PC-3 (cell line): Measurements from ENCODE around the gene REV1. TPM values are rescaled to one million over a fixed set of nuclear protein-coding genes. Genes with fewer than 3 reads are reported as not detected.

Experiments
- ATAC-seq: fragments of 200-7000 bp; cut with Tn5 transposase; 2 replicates; pipeline ENCODE4 v1.9.1; 2020; ENCODE audit warnings: mild to moderate bottlenecking, moderate library complexity
- BruUV-seq: library from RNA; stranded (reverse); fragments of 400-500 nt; replicated peaks from 2 replicates; lab custom pipeline; 2021; lab: Mats Ljungman, UMichigan
- CTCF ChIA-PET: fragments of 300-600 bp; sonication (Branson Sonifier 250); formaldehyde crosslinking; loops from one replicate; lab custom pipeline; 2022; ENCODE audit warnings: antibody characterized with exemption; lab: Charles Lee
- POLR2A ChIA-PET: fragments of 300-600 bp; sonication (Branson Sonifier 250); formaldehyde crosslinking; loops from one replicate; lab custom pipeline; 2022; ENCODE audit warnings: antibody characterized with exemption; ENCODE audit not compliant: unreplicated experiment; lab: Charles Lee
- DNase-seq: peaks from one replicate; pipeline ENCODE4 v3.0.0-alpha.2; 2015
- H2AFZ ChIP-seq: fragments of 300-600 bp; sonication (generic); 2 replicates; pipeline ENCODE4 v1.6.0; 2016; ENCODE audit warnings: antibody characterized with exemption, low read length
- H3F3A ChIP-seq: fragments of 300-600 bp; sonication (generic); one replicate; pipeline ENCODE4 v1.6.0; 2017; ENCODE audit warnings: antibody characterized with exemption, low read length, control low read depth, mild to moderate bottlenecking; ENCODE audit not compliant: unreplicated experiment
- H3K27ac ChIP-seq: fragments of 300-600 bp; sonication (generic); 2 replicates; pipeline ENCODE4 v1.5.1; 2016; ENCODE audit warnings: mild to moderate bottlenecking, low read length
- H3K27me3 ChIP-seq: fragments of 300-600 bp; sonication (generic); 2 replicates; pipeline ENCODE4 v1.6.1; 2016; ENCODE audit warnings: low read length, mixed read lengths
- H3K36me3 ChIP-seq: fragments of 300-600 bp; sonication (generic); 2 replicates; pipeline ENCODE4 v1.6.1; 2016; ENCODE audit warnings: low read depth, mixed run types, low read length, mixed read lengths
- H3K4me1 ChIP-seq: fragments of 300-600 bp; sonication (generic); 2 replicates; pipeline ENCODE4 v1.5.1; 2016; ENCODE audit warnings: low read length; ENCODE audit not compliant: insufficient read depth
- H3K4me2 ChIP-seq: fragments of 300-600 bp; sonication (generic); 2 replicates; pipeline ENCODE4 v1.6.0; 2016; ENCODE audit warnings: low read length
- H3K4me3 ChIP-seq: fragments of 300-600 bp; sonication (generic); 2 replicates; pipeline ENCODE4 v1.5.1; 2016; ENCODE audit warnings: mild to moderate bottlenecking, low read length, mixed read lengths
- H3K79me2 ChIP-seq: fragments of 300-600 bp; sonication (generic); 2 replicates; pipeline ENCODE4 v1.6.1; 2017; ENCODE audit warnings: low read length, mixed read lengths
- H3K9ac ChIP-seq: fragments of 300-600 bp; sonication (generic); 2 replicates; pipeline ENCODE4 v1.6.0; 2016; ENCODE audit warnings: mild to moderate bottlenecking, low read length
- H3K9me2 ChIP-seq: fragments of 300-600 bp; sonication (generic); replicated peaks from 2 replicates; pipeline ENCODE4 v1.6.1; 2016; ENCODE audit warnings: mixed run types, low read length, mixed read lengths
- H3K9me3 ChIP-seq: fragments of 300-600 bp; sonication (generic); 2 replicates; pipeline ENCODE4 v1.6.1; 2016; ENCODE audit warnings: low read length, mixed read lengths
- H4K20me1 ChIP-seq: fragments of 300-600 bp; sonication (generic); 2 replicates; pipeline ENCODE4 v1.6.1; 2016; ENCODE audit warnings: low read length, mixed read lengths
- EZH2 ChIP-seq: fragments of 300-600 bp; sonication (generic); IDR thresholded peaks from one replicate; pipeline ENCODE4 v1.6.1; 2017; ENCODE audit warnings: antibody characterized with exemption, mild to moderate bottlenecking, low read length; ENCODE audit not compliant: unreplicated experiment
- EZH2phosphoT487 ChIP-seq: fragments of 300-600 bp; sonication (generic); IDR thresholded peaks from 2 replicates; pipeline ENCODE4 v1.6.1; 2018; ENCODE audit warnings: mild to moderate bottlenecking, antibody characterized with exemption, low read length, borderline replicate concordance
- intact Hi-C: fragments of 100-400 bp; cut with micrococcal nuclease; formaldehyde crosslinking; loops from 2 replicates; pipeline ENCODE4 v1.9.0; 2023
- total RNA-seq: library from RNA; depleted of rRNA; stranded (reverse); fragments of >200 nt; gene quantifications from 2 replicates; pipeline ENCODE4 v1.2.3, GENCODE V29; 2014
- TF ChIP-seq, protein P1 (sequence below): fragments of 300-600 bp; sonication (generic); conservative IDR thresholded peaks from 2 replicates; pipeline ENCODE4 v1.5.1; 2017; ENCODE audit warnings: antibody characterized with exemption, low read depth, mild to moderate bottlenecking, low read length

The REV1 gene
- total RNA-seq, 1 experiment from 2014 or later, result 17.9 TPM

GRCh38 chr2:99524056-99524455, 34.2 kb upstream of the REV1 start:
- Histone ChIP-seq H3K4me2 (no peak overlapping the region), H3K4me1 (no peaks in the 10 kb centered on the region), H3K36me3 (no peaks in the 10 kb centered on the region), H3K27ac (no peak overlapping the region), H3F3A (no peaks in the 10 kb centered on the region), H3K9me2 (no peaks in the 10 kb centered on the region), H3K27me3 (peaks cover 2% of the 10 kb centered on the region; the same call in 1 of the 2 replicates), H3K79me2 (no peaks in the 10 kb centered on the region), H3K4me3 (no peak overlapping the region), H3K9ac (no peak overlapping the region), H2AFZ (no peak overlapping the region), H4K20me1 (no peaks in the 10 kb centered on the region), H3K9me3 (no peaks in the 10 kb centered on the region)
- POLR2A ChIA-PET, result no interaction called here
- ATAC-seq (no peak), DNase-seq (no peak)
- CTCF ChIA-PET, result no interaction called here
- no TSS peak for BruUV-seq
- intact Hi-C loops, result no loop called here
- TF ChIP-seq EZH2phosphoT487, result no peak
- no peak for TF ChIP-seq EZH2
- TF ChIP-seq, protein P1, sequence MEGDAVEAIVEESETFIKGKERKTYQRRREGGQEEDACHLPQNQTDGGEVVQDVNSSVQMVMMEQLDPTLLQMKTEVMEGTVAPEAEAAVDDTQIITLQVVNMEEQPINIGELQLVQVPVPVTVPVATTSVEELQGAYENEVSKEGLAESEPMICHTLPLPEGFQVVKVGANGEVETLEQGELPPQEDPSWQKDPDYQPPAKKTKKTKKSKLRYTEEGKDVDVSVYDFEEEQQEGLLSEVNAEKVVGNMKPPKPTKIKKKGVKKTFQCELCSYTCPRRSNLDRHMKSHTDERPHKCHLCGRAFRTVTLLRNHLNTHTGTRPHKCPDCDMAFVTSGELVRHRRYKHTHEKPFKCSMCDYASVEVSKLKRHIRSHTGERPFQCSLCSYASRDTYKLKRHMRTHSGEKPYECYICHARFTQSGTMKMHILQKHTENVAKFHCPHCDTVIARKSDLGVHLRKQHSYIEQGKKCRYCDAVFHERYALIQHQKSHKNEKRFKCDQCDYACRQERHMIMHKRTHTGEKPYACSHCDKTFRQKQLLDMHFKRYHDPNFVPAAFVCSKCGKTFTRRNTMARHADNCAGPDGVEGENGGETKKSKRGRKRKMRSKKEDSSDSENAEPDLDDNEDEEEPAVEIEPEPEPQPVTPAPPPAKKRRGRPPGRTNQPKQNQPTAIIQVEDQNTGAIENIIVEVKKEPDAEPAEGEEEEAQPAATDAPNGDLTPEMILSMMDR, result no peak

DNA sequence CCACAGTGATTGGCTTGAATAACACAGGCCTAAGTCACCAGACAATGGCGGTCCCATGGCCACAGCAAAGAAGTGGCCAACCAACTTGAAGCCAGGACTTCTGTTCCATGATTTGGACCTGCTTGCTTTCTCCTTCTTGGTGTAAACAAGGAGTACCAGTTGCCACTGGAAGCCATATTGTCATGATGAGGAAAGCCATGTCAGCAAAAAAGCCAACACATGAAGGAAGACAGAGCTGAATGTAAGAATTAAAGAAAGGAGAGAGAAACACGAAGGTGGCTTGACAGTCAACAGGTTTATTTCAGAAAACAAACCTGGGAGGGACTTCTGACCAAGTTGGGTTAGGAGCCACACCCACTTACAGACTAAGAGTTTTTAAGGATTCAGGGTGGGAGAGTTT, 32.3 kb upstream of the REV1 start:
- H3K27me3 ChIP-seq, result no peaks in the 10 kb centered on the region
- no TSS peak for BruUV-seq
- no peak overlapping the region for H3K4me3 ChIP-seq
- H3F3A ChIP-seq, result no peaks in the 10 kb centered on the region
- no peak overlapping the region for H3K27ac ChIP-seq
- no peak overlapping the region for H3K4me2 ChIP-seq
- intact Hi-C loops, result no loop called here
- ChIA-PET POLR2A (no interaction called here), CTCF (no interaction called here)
- DNase-seq (no peak), ATAC-seq (no peak)
- no peaks in the 10 kb centered on the region for H3K9me3 ChIP-seq
- H3K9me2 ChIP-seq, result no peaks in the 10 kb centered on the region
- H4K20me1 ChIP-seq, result no peaks in the 10 kb centered on the region
- no peaks in the 10 kb centered on the region for H3K4me1 ChIP-seq
- H3K36me3 ChIP-seq, result no peaks in the 10 kb centered on the region
- TF ChIP-seq, protein P1, result no peak
- TF ChIP-seq EZH2phosphoT487, result no peak
- no peak for TF ChIP-seq EZH2
- no peaks in the 10 kb centered on the region for H3K79me2 ChIP-seq
- H3K9ac ChIP-seq, result no peak overlapping the region
- H2AFZ ChIP-seq, result no peak overlapping the region

- POLR2A ChIA-PET, result no interaction called here
- H3K4me3 ChIP-seq, result no peak overlapping the region
- H3K4me1 ChIP-seq, result no peaks in the 10 kb centered on the region
- no peaks in the 10 kb centered on the region for H3K79me2 ChIP-seq
- TF ChIP-seq, protein P1, result no peak
- TF ChIP-seq EZH2 (no peak), EZH2phosphoT487 (no peak)
- H4K20me1 ChIP-seq, result no peaks in the 10 kb centered on the region
- H3K27ac ChIP-seq, result no peak overlapping the region
- no peaks in the 10 kb centered on the region for H3K27me3 ChIP-seq
- no peak for ATAC-seq
- H3K9ac ChIP-seq, result no peak overlapping the region
- DNase-seq, result no peak
- H3K9me2 ChIP-seq, result no peaks in the 10 kb centered on the region
- BruUV-seq, result no TSS peak
- no peaks in the 10 kb centered on the region for H3K9me3 ChIP-seq
- intact Hi-C loops, result no loop called here
- CTCF ChIA-PET, result no interaction called here
- H3K4me2 ChIP-seq, result no peak overlapping the region
- no peaks in the 10 kb centered on the region for H3F3A ChIP-seq
- H2AFZ ChIP-seq, result no peak overlapping the region
- H3K36me3 ChIP-seq, result no peaks in the 10 kb centered on the region
Observed at GRCh38 chr2:99520813-99521212, 31.0 kb upstream of the REV1 start.
